ENCODE measurements around the gene NTMT1. TPM values are rescaled to one million over a fixed set of nuclear protein-coding genes. Genes with fewer than 3 reads are reported as not detected.
A peak's percentile ranks its signal among the peaks of the same experiment; 100 is the strongest.

The NTMT1 gene
- total RNA-seq, 1 donor from 2014 or later = 15.5 TPM

DNA sequence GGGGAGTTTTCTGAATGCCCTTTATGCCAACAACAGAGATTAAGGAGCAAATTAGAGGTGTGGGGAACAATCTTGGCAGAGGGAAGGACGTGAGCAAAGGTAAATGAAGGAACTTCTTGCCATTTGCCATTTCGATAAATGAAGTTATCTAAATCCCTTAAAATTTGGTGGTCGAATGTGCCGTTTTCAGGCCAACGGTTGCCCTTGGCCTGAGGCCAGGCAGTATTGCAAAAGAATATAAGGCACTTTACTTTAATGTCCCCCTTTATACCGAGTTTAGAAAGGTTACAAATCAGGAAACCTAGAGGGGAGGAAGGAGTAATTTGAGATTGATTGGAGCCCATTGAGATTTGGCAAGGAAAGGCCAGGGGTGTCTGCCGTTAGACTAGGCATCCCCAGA is 31.3 kb upstream of the NTMT1 start:
- Histone ChIP-seq H3K27me3 (no peaks in the 10 kb centered on the region), H3K4me1 (peaks cover 35% of the 10 kb centered on the region), H3K27ac (peak overlapping the region; percentile 96), H3K9me3 (no peaks in the 10 kb centered on the region), H3K4me3 (no peak overlapping the region), H3K36me3 (no peaks in the 10 kb centered on the region)
- TF ChIP-seq, protein P1, sequence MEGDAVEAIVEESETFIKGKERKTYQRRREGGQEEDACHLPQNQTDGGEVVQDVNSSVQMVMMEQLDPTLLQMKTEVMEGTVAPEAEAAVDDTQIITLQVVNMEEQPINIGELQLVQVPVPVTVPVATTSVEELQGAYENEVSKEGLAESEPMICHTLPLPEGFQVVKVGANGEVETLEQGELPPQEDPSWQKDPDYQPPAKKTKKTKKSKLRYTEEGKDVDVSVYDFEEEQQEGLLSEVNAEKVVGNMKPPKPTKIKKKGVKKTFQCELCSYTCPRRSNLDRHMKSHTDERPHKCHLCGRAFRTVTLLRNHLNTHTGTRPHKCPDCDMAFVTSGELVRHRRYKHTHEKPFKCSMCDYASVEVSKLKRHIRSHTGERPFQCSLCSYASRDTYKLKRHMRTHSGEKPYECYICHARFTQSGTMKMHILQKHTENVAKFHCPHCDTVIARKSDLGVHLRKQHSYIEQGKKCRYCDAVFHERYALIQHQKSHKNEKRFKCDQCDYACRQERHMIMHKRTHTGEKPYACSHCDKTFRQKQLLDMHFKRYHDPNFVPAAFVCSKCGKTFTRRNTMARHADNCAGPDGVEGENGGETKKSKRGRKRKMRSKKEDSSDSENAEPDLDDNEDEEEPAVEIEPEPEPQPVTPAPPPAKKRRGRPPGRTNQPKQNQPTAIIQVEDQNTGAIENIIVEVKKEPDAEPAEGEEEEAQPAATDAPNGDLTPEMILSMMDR (IDR thresholded peaks at IDR 0.05) = no peak
- TF ChIP-seq POLR2AphosphoS5 (IDR thresholded peaks at IDR 0.05; ENCODE audit: insufficient read depth in 1 of 2, low read depth in 1 of 2) (no peak), POLR2A (IDR thresholded peaks at IDR 0.05) (no peak)
- DNase-seq (ENCODE audit: extremely low spot score in 2 of 2) = no peak
- intact Hi-C loops (cut with DNase I) = no loop called here

DNA sequence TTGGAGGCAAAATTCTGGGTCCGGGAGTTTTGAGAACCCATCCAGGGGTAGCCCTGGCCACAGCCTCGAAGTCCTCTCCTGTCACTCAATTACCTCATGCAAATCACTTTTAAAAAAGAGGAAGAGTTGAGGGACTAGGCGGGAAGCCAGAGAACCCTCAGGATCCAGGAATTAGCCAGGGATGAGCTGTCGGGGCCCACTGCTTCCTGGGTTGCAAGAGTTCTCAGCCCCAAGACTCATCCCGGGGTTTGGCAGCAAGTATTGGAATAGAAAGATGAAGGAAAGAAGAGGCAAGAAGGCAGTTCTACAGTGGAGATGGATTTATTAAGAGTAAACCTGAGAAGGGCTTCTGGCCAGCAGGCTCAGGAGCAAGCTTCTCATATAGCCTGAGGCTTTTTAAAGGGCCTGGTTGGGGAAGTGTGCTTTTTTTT is 30.6 kb upstream of the NTMT1 start:
- Histone ChIP-seq H3K4me1 (peaks cover 35% of the 10 kb centered on the region), H3K27me3 (no peaks in the 10 kb centered on the region), H3K9me3 (no peaks in the 10 kb centered on the region), H3K36me3 (no peaks in the 10 kb centered on the region), H3K27ac (peak overlapping the region; percentile 96), H3K4me3 (no peak overlapping the region)
- DNase-seq (ENCODE audit: extremely low spot score in 2 of 2) = no peak
- TF ChIP-seq POLR2AphosphoS5 (IDR thresholded peaks at IDR 0.05; ENCODE audit: insufficient read depth in 1 of 2, low read depth in 1 of 2) = no peak
- TF ChIP-seq, protein P1 (IDR thresholded peaks at IDR 0.05) = no peak
- no peak for TF ChIP-seq POLR2A (IDR thresholded peaks at IDR 0.05)
- intact Hi-C loops (cut with DNase I) = no loop called here

GRCh38 chr9:129595903-129596540 is 29.9 kb upstream of the NTMT1 start:
- Histone ChIP-seq H3K9me3 (no peaks in the 10 kb centered on the region), H3K36me3 (no peaks in the 10 kb centered on the region), H3K27ac (peak overlapping the region; percentile 96), H3K27me3 (no peaks in the 10 kb centered on the region), H3K4me3 (peak overlapping the region in 1 of 2 donors; percentile 58), H3K4me1 (peaks cover 35% of the 10 kb centered on the region)
- DNase-seq (ENCODE audit: extremely low spot score in 2 of 2) = no peak
- TF ChIP-seq POLR2AphosphoS5 (IDR thresholded peaks at IDR 0.05; ENCODE audit: insufficient read depth in 1 of 2, low read depth in 1 of 2) (no peak), POLR2A (IDR thresholded peaks at IDR 0.05) (no peak)
- TF ChIP-seq, protein P1 (IDR thresholded peaks at IDR 0.05) = no peak
- intact Hi-C loops (cut with DNase I) = no loop called here

DNA sequence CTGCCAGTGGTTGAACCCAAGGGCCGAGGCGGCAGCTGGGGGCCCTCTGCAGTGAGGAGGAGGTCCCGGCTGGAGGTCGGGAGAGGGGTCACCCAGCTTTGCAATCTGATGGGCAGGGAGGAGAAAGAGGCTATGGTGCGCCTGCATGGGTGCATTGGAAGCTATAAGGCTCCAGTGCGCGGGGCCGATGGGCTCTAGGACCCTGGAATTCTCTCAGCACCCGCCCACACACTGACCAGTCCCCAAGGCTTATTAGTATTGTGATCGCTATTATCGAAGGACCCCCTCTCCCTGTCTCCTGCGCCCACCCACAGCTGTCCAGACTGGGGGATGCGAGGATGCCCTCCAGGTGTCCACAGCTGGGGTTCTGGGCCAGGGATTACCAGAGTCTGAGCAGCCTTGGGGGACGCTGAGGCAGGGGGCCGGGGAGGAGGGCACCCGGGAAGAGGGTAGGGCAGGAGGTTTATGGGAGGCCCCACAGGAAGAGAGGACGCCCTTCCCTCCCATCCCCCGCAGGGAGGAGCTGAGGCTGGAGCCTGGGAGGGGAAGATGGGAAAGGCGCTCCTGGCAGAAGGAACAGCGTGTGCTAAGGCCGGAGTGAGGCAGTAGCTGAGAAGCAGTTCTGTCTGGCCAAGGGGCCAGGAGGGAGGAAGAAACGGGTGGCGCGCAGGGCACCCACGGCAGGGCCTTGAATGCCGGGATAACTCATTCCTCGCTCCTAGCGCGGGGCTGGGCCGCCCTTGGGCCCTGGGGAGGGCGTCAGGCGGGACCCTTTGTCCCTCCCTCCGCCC is 29.2 kb upstream of the NTMT1 start:
- H3K4me1 ChIP-seq = peaks cover 35% of the 10 kb centered on the region
- peak overlapping the region; percentile 50 to 58 for H3K4me3 ChIP-seq
- TF ChIP-seq, protein P1 (IDR thresholded peaks at IDR 0.05) = no peak
- peak in 1 of 2 donors; percentile 92 for TF ChIP-seq POLR2AphosphoS5 (IDR thresholded peaks at IDR 0.05; ENCODE audit: insufficient read depth in 1 of 2, low read depth in 1 of 2)
- peak in 1 of 2 donors; percentile 68 for TF ChIP-seq POLR2A (IDR thresholded peaks at IDR 0.05)
- no peaks in the 10 kb centered on the region for H3K27me3 ChIP-seq
- no peak for DNase-seq (ENCODE audit: extremely low spot score in 2 of 2)
- no peaks in the 10 kb centered on the region for H3K36me3 ChIP-seq
- H3K9me3 ChIP-seq = no peaks in the 10 kb centered on the region
- intact Hi-C loops (cut with DNase I) = no loop called here
- H3K27ac ChIP-seq = peak overlapping the region; percentile 96
